HG02840 (cell line): ENCODE results near the gene VILL.

Experiments
- ATAC-seq: cut with Tn5 transposase; IDR thresholded peaks from one replicate; pipeline ENCODE4 v1.9.1; 2021; ENCODE audit warnings: mild to moderate bottlenecking, moderate library complexity, moderate number of reproducible peaks; ENCODE audit not compliant: unreplicated experiment, low FRiP score

Gene VILL

GRCh38 chr3:37990527-37990926 lies at the start of gene VILL:
Gene VILL, plus strand, starts transcription at chr3:37990786. Its CDS starts 2,887 bp downstream, at chr3:37993673.
- no peak for ATAC-seq

- ATAC-seq, result no peak
Measured at GRCh38 chr3:37941608-37942508, 48.7 kb upstream of the VILL start.

DNA sequence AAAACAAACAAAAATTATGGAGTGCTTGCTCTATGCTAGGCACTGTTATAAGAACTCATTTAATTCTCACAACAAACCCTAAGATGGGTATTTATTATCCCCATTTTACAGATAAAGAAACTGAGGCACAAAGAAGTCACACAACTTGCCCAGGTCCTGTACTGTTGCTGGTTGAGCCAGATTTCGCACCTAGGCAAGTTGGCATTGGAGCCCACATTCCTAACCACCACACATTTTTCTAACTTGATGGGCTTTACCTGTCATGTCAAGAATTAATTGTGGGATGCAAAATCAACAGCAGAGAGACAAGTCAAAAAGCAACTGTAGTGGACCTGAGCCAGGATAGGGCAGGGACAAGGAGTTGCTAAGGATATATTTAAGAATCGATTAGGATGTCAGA lies 47.9 kb upstream of the VILL start:
- ATAC-seq, result no peak

DNA sequence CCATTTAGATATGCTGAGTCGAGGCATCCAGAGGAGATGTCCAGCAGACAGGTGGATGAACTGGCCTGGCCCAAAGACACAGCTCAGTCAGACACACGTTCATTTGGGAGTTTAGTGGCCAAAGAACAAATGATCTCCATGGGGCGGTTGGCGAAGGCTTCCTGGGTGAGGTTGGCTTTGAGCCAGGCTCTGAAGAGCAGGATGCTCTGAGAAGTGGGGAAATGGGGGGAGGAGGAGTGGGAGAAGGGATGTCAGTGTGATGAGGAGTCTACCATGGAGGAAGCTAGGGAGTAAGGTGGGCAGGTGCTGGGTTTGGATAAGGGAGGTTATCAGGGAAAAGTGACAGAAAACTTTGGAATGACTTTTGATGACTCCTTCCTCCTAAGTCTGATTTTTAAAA lies 47.5 kb upstream of the VILL start:
- ATAC-seq, result no peak

DNA sequence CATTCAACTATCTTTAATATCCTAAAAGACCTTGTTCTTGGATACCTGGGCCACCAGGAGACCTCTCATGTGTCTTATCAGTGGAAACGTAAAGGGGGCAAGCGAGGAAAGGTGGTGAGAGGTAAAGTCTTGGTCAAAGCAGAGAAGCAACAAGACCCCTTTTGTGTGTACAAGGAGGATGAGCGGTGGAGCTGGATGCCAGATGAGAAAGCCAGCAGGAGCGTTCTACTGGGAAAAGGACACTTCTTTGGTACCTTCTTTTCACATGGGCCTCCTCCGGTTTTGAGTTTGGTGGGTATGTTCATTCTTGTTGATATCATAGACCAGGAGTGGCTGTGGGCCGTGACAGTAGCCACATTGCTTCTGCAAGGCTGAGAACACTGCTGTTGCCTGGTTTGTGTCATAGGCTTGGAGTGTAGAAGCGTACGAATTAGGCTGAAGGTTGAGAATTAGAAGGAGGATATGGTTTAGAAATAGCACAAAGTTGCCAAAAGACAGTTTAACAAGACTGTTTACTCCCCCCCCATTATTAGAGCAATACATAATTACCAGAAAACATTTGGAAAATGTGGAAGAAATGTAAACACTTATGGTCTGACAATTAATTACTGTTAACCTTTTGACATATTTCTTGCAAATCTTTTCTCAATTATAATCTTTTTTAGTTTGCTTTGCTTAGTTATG lies 46.8 kb upstream of the VILL start:
- no peak for ATAC-seq

- ATAC-seq, result no peak
Measured at GRCh38 chr3:37944391-37944842, 46.2 kb upstream of the VILL start.

DNA sequence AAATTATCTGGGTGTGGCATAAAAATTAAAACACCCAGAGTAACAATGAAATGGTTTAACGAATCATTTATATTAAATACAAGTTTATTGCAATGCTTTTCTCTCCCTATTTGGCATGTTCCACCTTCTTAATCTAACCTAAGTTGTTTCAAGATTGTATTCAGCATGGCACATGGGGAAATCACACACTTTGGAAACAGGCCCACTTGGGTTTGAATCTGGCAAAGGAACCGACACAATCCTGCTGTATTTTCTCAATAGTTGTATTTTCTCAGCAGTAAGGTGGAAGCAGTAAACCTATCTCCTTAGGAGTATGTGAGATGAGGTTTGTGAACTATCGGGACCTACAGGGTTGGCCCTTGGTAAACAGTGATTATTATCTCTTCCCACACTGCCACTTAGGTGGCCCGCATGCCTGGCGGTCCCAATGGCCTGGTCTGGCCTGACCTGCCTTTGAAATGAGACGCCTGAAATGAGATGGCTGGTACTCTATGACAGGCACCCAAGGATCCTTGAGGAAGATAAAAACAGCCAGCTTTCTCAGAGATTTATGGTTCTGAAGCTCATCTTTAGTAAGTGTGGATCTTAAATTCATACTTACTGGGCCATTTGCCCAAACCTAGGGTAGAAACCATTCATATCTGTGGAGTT lies 45.3 kb upstream of the VILL start:
- no peak for ATAC-seq

DNA sequence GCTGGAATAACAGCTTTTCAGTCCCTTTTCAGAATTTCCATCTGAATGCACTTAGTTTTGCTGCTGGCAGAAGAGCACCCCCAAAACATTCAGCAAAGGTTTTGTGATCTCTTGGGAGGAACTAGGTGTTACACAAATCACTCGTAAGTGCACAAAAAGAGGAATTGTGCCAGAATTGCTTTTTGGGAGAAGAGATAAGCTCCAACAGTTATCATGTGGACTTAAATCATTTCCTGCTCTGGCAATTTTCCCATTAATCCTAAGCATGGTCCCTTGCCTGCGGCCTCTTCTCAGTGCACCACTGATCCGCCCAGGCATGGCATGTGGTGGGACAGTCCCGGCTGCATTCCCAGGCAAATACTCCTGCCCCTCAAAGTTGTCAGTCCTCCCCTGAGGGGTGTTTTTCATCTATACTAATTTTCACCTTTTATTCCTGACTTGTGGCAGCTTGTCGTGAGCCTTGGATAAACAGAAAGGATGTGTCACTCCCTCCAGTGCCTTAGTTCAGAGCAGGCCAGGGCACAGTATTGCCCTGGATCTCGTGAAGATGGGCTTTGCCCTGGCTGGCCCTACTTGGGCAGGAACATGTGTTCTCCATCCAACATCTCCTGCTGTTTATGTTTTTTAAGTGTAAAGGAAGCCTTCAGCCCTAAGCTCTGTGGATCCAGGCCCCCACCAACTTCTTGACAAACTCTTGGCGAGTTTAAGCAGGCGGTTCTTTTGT lies 44.6 kb upstream of the VILL start:
- no peak for ATAC-seq

DNA sequence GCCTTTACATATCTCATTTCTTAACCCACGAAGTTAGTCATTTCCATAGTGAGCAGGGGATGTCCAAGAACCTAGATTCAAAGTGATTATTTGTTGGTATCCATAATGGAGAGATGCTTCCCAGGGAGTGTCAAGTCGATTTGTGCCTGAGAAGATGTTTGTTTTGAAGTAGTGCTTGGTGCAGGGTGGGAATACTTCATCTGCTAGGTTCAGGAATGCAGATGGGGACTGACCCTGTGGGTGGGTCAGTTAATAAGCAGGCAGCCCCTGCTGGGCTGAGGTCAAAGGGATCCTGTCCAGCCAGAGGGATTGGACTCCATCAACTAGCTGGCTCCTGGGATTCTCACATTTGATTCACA lies 44.1 kb upstream of the VILL start:
- ATAC-seq, result no peak

DNA sequence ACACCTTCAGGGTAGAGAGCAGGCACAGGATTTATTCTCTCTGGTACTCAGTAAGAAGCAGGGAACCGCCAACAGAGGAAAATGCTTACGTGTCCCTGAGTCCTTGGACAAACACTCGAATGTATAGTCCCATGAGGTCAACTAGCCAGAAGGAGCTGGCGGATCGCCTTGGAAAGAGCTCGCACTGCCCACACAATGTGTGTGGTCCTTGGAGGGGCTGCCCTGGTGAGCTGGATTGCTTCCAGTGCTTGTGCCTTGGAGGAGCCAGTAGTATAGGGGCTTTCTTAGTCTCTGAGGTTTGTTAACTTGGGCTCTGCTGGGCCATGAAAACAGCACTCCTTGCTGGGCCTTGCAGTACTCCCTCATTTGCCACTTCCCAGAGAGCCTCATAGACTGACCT lies 40.7 kb upstream of the VILL start:
- ATAC-seq, result no peak

DNA sequence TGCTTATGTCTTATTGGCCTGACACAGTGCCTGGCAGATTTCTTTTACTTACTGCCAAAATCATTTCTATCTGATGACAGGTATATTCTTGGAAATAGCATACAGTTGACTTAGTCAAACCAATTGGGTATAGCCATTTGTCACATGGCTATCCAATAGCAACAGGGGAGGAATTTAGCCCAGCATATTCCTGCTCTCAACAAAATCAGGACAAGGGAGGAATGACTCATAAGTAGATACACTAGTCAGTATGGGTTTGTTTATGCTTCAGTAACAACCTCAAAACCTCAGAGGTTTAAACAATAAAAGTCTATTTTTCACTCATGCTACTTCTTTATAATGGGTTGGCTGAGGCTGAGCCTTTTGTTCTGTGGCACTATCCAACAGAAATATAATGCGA lies 38.0 kb upstream of the VILL start:
- no peak for ATAC-seq

DNA sequence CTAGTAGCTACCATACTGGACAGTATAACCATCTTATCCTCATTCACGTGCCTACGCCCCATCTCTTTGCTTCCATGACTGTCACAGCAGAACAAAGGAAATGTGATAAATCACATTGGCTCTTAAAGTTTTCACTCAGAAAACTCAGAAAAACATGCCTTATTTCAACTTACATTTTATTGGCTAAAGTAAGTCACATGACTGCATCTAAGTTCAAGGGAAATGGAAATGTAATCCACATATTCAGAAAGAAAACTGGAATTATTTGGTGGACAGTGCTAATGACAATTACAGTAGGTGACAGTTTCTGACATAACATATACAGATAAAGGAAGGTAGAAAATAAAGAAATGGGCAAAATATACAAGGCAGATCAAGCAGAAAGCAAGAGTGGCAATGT lies 37.4 kb upstream of the VILL start:
- ATAC-seq, result no peak

DNA sequence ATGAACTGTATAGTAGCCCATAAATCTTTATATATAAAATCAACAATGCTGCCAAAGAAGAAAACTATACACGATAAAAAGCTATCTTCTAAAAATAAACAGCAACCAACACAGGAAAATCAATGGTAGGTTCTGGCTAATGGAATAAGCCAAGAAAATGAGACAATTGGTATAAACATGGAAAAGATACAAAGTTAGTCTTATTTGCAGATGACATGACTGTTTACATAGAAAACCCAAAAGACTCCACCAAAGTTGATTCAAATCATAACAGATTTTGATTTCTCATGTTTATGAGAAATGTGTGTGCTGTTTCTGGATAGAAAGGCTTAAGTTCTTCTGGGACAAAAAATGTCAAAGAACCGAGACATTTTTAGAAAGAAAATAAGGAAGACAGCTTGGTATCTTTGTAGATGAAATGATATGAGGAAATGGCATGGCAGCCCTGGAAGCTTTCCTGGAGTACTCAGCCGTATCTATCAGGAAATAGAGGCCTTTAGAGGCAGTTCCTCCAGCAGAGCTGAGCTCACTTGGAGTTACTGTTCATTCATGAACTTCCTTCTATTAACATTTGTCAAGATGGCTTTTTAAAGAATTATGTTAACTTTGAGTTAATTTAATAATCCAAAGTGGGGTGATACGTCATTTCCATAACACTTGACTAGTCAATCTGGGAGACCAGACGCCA lies 36.7 kb upstream of the VILL start:
- ATAC-seq, result no peak

GRCh38 chr3:37954881-37955280 lies 35.7 kb upstream of the VILL start:
- ATAC-seq, result no peak

DNA sequence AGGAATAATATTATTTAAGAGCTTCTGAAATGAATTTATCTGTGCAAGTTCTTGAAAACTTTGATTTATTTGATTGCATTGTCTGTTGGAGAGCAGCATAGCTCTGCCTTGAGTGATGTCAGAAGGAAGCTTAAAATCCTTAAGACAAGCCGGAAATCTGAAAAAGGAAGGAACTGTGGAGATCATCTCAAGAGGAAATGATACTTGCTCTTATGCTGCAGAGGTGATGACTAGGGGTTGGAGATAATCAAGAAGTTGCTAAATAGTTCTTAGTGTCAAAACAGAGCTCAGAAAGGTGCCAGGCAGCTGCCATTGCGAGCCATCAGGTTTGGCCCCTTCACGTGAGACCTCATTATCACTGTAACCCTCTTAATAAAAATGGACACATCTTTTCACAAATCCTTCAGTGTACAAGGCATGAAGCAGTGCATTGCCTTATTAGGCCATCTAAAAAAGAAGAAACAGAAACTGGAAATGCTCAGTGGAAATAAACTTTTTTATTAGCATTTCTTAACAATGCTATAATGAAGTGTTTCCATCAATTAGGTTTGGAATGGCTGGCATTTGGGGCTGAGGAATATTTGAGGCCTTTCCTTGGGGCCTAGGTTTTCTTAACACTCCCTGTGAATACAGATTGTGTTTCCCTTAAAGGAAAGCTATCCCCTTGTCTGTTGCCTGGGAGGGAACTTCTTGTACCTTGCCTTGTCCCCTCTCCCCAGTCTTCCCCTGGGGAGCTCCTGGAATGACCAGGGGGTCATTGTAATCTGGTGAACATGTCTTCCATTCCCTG lies 34.5 kb upstream of the VILL start:
- ATAC-seq, result no peak

- ATAC-seq, result no peak
Measured at GRCh38 chr3:37956723-37957538, 33.7 kb upstream of the VILL start.

- no peak for ATAC-seq
Measured at GRCh38 chr3:37957539-37957936, 33.0 kb upstream of the VILL start.

DNA sequence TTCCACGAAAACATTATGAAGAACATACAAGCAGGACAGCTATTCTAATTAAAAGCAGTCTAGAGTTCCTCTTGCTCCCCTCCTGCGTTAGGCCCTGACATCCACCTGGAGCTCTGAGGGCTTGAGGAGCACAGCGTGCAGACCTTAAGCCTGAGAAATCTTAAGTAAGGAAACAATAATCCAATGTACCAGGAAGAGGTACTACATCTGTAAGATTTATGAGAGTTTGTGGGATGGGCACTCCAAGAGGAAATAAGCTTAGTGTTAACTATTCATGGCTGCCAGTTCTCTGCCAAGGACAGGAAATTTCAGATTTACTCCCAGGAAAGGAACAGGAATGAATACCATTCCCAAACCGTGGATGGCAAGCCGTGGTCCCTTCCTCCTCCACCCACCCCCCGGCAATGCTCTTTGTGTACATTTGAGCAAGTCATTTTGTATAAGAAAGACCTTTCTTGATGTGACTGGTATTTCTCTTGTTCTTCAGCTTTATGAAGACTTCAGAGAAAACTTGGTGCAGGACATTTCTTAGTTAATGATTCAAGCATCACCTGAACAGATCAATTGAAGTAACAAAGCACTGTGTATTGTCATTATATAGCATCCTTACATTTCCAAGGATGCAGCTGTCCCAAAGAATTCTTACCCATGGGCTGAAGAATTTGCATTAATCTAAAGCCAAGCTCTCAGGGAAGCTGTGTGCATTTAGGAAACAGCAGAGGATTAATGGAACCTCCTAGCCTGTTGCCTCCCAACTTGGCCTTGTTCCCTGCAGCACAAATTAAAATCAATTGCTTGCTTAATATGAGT lies 28.8 kb upstream of the VILL start:
- no peak for ATAC-seq
